Measurements from ENCODE around the gene SLC9A9.

- TF ChIP-seq, protein P1, sequence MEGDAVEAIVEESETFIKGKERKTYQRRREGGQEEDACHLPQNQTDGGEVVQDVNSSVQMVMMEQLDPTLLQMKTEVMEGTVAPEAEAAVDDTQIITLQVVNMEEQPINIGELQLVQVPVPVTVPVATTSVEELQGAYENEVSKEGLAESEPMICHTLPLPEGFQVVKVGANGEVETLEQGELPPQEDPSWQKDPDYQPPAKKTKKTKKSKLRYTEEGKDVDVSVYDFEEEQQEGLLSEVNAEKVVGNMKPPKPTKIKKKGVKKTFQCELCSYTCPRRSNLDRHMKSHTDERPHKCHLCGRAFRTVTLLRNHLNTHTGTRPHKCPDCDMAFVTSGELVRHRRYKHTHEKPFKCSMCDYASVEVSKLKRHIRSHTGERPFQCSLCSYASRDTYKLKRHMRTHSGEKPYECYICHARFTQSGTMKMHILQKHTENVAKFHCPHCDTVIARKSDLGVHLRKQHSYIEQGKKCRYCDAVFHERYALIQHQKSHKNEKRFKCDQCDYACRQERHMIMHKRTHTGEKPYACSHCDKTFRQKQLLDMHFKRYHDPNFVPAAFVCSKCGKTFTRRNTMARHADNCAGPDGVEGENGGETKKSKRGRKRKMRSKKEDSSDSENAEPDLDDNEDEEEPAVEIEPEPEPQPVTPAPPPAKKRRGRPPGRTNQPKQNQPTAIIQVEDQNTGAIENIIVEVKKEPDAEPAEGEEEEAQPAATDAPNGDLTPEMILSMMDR (conservative IDR thresholded peaks at IDR 0.05 in 1 of 2, IDR thresholded peaks at IDR 0.05 in 1 of 2; ENCODE audit: low read depth in 1 of 2, low read length in 2 of 2): no peak
- TF ChIP-seq EZH2 (IDR thresholded peaks at IDR 0.05; ENCODE audit: low read length, missing control alignments): no peak
These were observed 607.4 kb downstream of the SLC9A9 start for GRCh38 chr3:143240886-143241285.

Data from fibroblast of lung (primary cell).